Endothelial cell of umbilical vein (primary cell): Measurements from ENCODE around the gene HTR1E. TPM values are rescaled to one million over a fixed set of nuclear protein-coding genes. Genes with fewer than 3 reads are reported as not detected.

Experiments used
- BruUV-seq: library from RNA; stranded (reverse); fragments of 400-500 nt; replicated peaks from 2 replicates; lab custom pipeline; 2021; lab: Mats Ljungman, UMichigan
- CTCF ChIA-PET: fragments of 300-600, 350-600 bp; sonication (Branson Sonifier 250); formaldehyde crosslinking; loops from one replicate; lab custom pipeline; 2021; ENCODE audit warnings: antibody characterized with exemption, inconsistent platforms; lab: Charles Lee
- POLR2A ChIA-PET: fragments of 300-600, 350-600 bp; sonication (Branson Sonifier 250); formaldehyde crosslinking; loops from one replicate; lab custom pipeline; 2021; ENCODE audit warnings: antibody characterized with exemption, inconsistent platforms; lab: Charles Lee
- DNase-seq: peaks from one replicate; pipeline ENCODE4 v3.0.0-alpha.2; 2011; ENCODE audit warnings: low read depth, low spot score
- FAIRE-seq: peaks from 2 replicates; lab custom pipeline; 2011; peaks lifted over from hg19 to GRCh38; lab: Jason Lieb, UNC
- H2AFZ ChIP-seq: 2 replicates; pipeline ENCODE4 v1.6.0; 2012; ENCODE audit warnings: low read depth, low read length, control low read depth, inconsistent platforms
- H3K27ac ChIP-seq: 2 replicates; pipeline ENCODE4 v1.5.1; 2011; ENCODE audit warnings: low read depth, mild to moderate bottlenecking, control low read depth, low read length, moderate library complexity; ENCODE audit not compliant: insufficient read depth
- H3K27me3 ChIP-seq, 2 experiments: 2 replicates each; pipeline versions ENCODE4 v1.6.0 to v1.6.1; 2011; ENCODE audit warnings: low read length in 2 of 2, mixed read lengths in 1 of 2; ENCODE audit not compliant: control insufficient read depth in 2 of 2, insufficient read depth in 2 of 2
- H3K36me3 ChIP-seq, 2 experiments: 2 replicates in 1 of 2; 3 replicates in 1 of 2; pipeline ENCODE4 v1.5.1; 2011; ENCODE audit warnings: low read length in 2 of 2, mild to moderate bottlenecking in 1 of 2, moderate library complexity in 1 of 2; ENCODE audit not compliant: control insufficient read depth in 2 of 2, insufficient read depth in 2 of 2; ENCODE audit errors: extremely low read depth in 1 of 2
- H3K4me1 ChIP-seq: 3 replicates; pipeline ENCODE4 v1.5.1; 2011; ENCODE audit warnings: mild to moderate bottlenecking, low read length; ENCODE audit not compliant: control insufficient read depth, insufficient read depth; ENCODE audit errors: extremely low read depth
- H3K4me2 ChIP-seq: 2 replicates; pipeline ENCODE4 v1.6.1; 2011; ENCODE audit warnings: low read length, control low read depth, mixed read lengths; ENCODE audit not compliant: insufficient read depth
- H3K4me3 ChIP-seq, 3 experiments: fragments of 200-600 bp in 1 of 3; sonication (generic), shearing (Covaris generic) in 1 of 3; replicated peaks in 1 of 3; 2 replicates each; pipeline ENCODE4 v1.5.1; 2011 to 2016; ENCODE audit warnings: control low read depth in 3 of 3, low read length in 3 of 3, mild to moderate bottlenecking in 2 of 3, inconsistent platforms in 1 of 3, low read depth in 1 of 3, moderate library complexity in 1 of 3; ENCODE audit not compliant: insufficient read depth in 1 of 3
- H3K79me2 ChIP-seq: 2 replicates; pipeline ENCODE4 v1.6.0; 2012; ENCODE audit warnings: low read length, inconsistent platforms; ENCODE audit not compliant: control insufficient read depth, insufficient read depth
- H3K9ac ChIP-seq: replicated peaks from 2 replicates; pipeline ENCODE3; 2011; ENCODE audit warnings: low read length, control low read depth; ENCODE audit not compliant: insufficient read depth; ENCODE audit errors: extremely low read depth
- H3K9me1 ChIP-seq: replicated peaks from 3 replicates; pipeline ENCODE4 v1.6.0; 2011; ENCODE audit warnings: mild to moderate bottlenecking, low read length; ENCODE audit not compliant: control insufficient read depth, insufficient read depth; ENCODE audit errors: extremely low read depth
- H3K9me3 ChIP-seq: replicated peaks from 2 replicates; pipeline ENCODE4 v1.5.1; 2012; ENCODE audit warnings: low read length, inconsistent platforms; ENCODE audit not compliant: control insufficient read depth, insufficient read depth
- H4K20me1 ChIP-seq: replicated peaks from 2 replicates; pipeline ENCODE3; 2011; ENCODE audit warnings: mild to moderate bottlenecking, low read length; ENCODE audit not compliant: control insufficient read depth, insufficient read depth; ENCODE audit errors: extremely low read depth
- EZH2 ChIP-seq: IDR thresholded peaks from 2 replicates; pipeline ENCODE4 v1.6.1; 2012; ENCODE audit warnings: borderline replicate concordance, low read depth, mild to moderate bottlenecking, moderate library complexity, low read length, inconsistent platforms; ENCODE audit not compliant: severe bottlenecking
- FOS ChIP-seq: IDR thresholded peaks from 2 replicates; pipeline ENCODE4 v1.6.1; 2011; ENCODE audit warnings: mild to moderate bottlenecking, low read length, moderate library complexity, borderline replicate concordance; ENCODE audit not compliant: insufficient read depth
- GATA2 ChIP-seq: IDR thresholded peaks from 2 replicates; pipeline ENCODE4 v1.7.0; 2011; ENCODE audit warnings: low read depth, mild to moderate bottlenecking, moderate library complexity, mixed read lengths, low read length; ENCODE audit not compliant: insufficient read length, insufficient read depth
- JUN ChIP-seq: IDR thresholded peaks from 2 replicates; pipeline ENCODE4 v1.6.1; 2011; ENCODE audit warnings: borderline replicate concordance, low read depth; ENCODE audit not compliant: insufficient read length, insufficient read depth
- MYC ChIP-seq: IDR thresholded peaks from one replicate; pipeline ENCODE4 v1.6.1; 2011; ENCODE audit warnings: mild to moderate bottlenecking, low read depth, low read length
- POLR2A ChIP-seq: IDR thresholded peaks from 2 replicates; pipeline ENCODE4 v1.6.1; 2012; ENCODE audit warnings: low read depth, mild to moderate bottlenecking, control low read depth, low read length
- POLR2AphosphoS5 ChIP-seq: IDR thresholded peaks from 2 replicates; pipeline ENCODE4 v1.6.1; 2012; ENCODE audit warnings: low read depth, mild to moderate bottlenecking, control low read depth, low read length, moderate library complexity; ENCODE audit not compliant: insufficient read depth
- dilution Hi-C: fragments of 300-500 bp; cut with MboI; formaldehyde crosslinking; loops from one replicate; pipeline ENCODE4 v1.15.0; 2019; ENCODE audit warnings: low sequenced_read_pairs; ENCODE audit not compliant: extremely low pct_ligation_motif_present
- intact Hi-C: fragments of 100-400 bp; cut with micrococcal nuclease; formaldehyde crosslinking; loops from one replicate; pipeline ENCODE4 v1.10.0; 2022
- polyA plus RNA-seq, 4 experiments: library from polyadenylated mRNA; depleted of rRNA in 3 of 4; stranded (reverse) in 3 of 4; unstranded in 1 of 4; fragments of >200 nt; gene quantifications; 2 replicates each; pipeline versions ENCODE4 v1.2.1 to v1.2.3, GENCODE V29; 2011 to 2012; ENCODE audit warnings: missing spikeins in 1 of 4
- total RNA-seq: library from RNA; stranded (reverse); gene quantifications from 2 replicates; pipeline ENCODE4 v1.2.3, GENCODE V29; 2021
- TF ChIP-seq, protein P1 (sequence below), 2 donors: IDR thresholded peaks; 1 replicate in 1 of 2; 2 replicates in 1 of 2; pipeline ENCODE4 v1.5.1; 2011; ENCODE audit warnings: low read length in 2 of 2, mild to moderate bottlenecking in 2 of 2, moderate library complexity in 2 of 2, control low read depth in 1 of 2, inconsistent platforms in 1 of 2, low read depth in 1 of 2; ENCODE audit not compliant: insufficient read depth in 1 of 2; ENCODE audit errors: extremely low read depth in 1 of 2
- TF ChIP-seq, protein P2 (sequence below): IDR thresholded peaks from 2 replicates; pipeline ENCODE4 v1.6.1; 2011; ENCODE audit not compliant: insufficient read depth, insufficient read length

HTR1E gene
- total and polyA plus RNA-seq, 2 donors (not counting 3 experiments of a cell fraction or from before 2014, with no cell fraction given) = not detected

- TF ChIP-seq MYC (no peak), GATA2 (no peak), EZH2 (no peak), POLR2AphosphoS5 (no peak), JUN (no peak), POLR2A (no peak), FOS (no peak)
- TF ChIP-seq, protein P1, sequence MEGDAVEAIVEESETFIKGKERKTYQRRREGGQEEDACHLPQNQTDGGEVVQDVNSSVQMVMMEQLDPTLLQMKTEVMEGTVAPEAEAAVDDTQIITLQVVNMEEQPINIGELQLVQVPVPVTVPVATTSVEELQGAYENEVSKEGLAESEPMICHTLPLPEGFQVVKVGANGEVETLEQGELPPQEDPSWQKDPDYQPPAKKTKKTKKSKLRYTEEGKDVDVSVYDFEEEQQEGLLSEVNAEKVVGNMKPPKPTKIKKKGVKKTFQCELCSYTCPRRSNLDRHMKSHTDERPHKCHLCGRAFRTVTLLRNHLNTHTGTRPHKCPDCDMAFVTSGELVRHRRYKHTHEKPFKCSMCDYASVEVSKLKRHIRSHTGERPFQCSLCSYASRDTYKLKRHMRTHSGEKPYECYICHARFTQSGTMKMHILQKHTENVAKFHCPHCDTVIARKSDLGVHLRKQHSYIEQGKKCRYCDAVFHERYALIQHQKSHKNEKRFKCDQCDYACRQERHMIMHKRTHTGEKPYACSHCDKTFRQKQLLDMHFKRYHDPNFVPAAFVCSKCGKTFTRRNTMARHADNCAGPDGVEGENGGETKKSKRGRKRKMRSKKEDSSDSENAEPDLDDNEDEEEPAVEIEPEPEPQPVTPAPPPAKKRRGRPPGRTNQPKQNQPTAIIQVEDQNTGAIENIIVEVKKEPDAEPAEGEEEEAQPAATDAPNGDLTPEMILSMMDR (IDR thresholded peaks at IDR 0.05; ENCODE audit: extremely low read depth in 1 of 2, insufficient read depth in 1 of 2, low read depth in 1 of 2, low read length in 2 of 2) = no peak
- TF ChIP-seq, protein P2, sequence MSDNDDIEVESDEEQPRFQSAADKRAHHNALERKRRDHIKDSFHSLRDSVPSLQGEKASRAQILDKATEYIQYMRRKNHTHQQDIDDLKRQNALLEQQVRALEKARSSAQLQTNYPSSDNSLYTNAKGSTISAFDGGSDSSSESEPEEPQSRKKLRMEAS = no peak
- H3K27me3 ChIP-seq = peaks cover 20 to 29% of the 10 kb centered on the region in 2 experiments
- ChIA-PET CTCF (interaction anchor here (0.6 kb wide), 1 partner anchor 1177 kb away, joined by 3 read pairs; no protein-coding TSS in a partner anchor), POLR2A (no interaction called here)
- no peaks in the 10 kb centered on the region for H3K9me3 ChIP-seq
- no peaks in the 10 kb centered on the region for H3K79me2 ChIP-seq
- H4K20me1 ChIP-seq = no peaks in the 10 kb centered on the region
- no peak overlapping the region for H2AFZ ChIP-seq
- H3K4me3 ChIP-seq = no peak overlapping the region
- no peak overlapping the region for H3K9ac ChIP-seq
- FAIRE-seq (no peak), DNase-seq (no peak)
- intact Hi-C loops (loop anchor here (10.0 kb wide), 1 partner anchor 1180 kb away; no protein-coding TSS in a partner anchor), dilution Hi-C loops (no loop called here)
- H3K36me3 ChIP-seq = no peaks in the 10 kb centered on the region
- no peaks in the 10 kb centered on the region for H3K4me1 ChIP-seq
- H3K27ac ChIP-seq = no peak overlapping the region
- H3K4me2 ChIP-seq = no peak overlapping the region
- no TSS peak for BruUV-seq
- H3K9me1 ChIP-seq = no peaks in the 10 kb centered on the region
Measured at GRCh38 chr6:86934365-86934764, 3.0 kb upstream of the HTR1E start.
